BJ (cell line): ENCODE results near the gene PRXL2B. TPM values are rescaled to one million over a fixed set of nuclear protein-coding genes. Genes with fewer than 3 reads are reported as not detected.

ENCODE experiments used
- CTCF ChIA-PET: fragments of 350-600 bp; formaldehyde crosslinking; extraction: SDS; loops from one replicate; lab custom pipeline; 2021; ENCODE audit warnings: antibody characterized with exemption, inconsistent platforms; lab: Yijun Ruan, JAX
- POLR2A ChIA-PET: fragments of 300-600 bp; sonication (Branson Sonifier 250); formaldehyde crosslinking; extraction: SDS; loops from one replicate; lab custom pipeline; 2021; ENCODE audit warnings: antibody characterized with exemption; lab: Charles Lee
- DNase-seq: peaks from one replicate; pipeline ENCODE4 v3.0.0-alpha.2; 2011; ENCODE audit warnings: low read depth
- H3K27me3 ChIP-seq: 2 replicates; pipeline ENCODE4 v1.6.0; 2011; ENCODE audit warnings: low read length; ENCODE audit not compliant: control insufficient read depth, insufficient read depth
- H3K36me3 ChIP-seq: 2 replicates; pipeline ENCODE4 v1.5.1; 2011; ENCODE audit warnings: low read length; ENCODE audit not compliant: control insufficient read depth, insufficient read depth
- H3K4me3 ChIP-seq: 2 replicates; pipeline ENCODE4 v1.5.1; 2011; ENCODE audit warnings: low read depth, mild to moderate bottlenecking, control low read depth, low read length
- polyA plus RNA-seq: library from polyadenylated mRNA; depleted of rRNA; stranded (reverse); fragments of >200 nt; gene quantifications from 2 replicates; pipeline ENCODE4 v1.2.3, GENCODE V29; 2011
- TF ChIP-seq, protein P1 (sequence below): IDR thresholded peaks from 2 replicates; pipeline ENCODE4 v1.5.1; 2011; ENCODE audit warnings: low read depth, mild to moderate bottlenecking, control low read depth, inconsistent platforms, low read length, moderate library complexity; ENCODE audit not compliant: insufficient read depth

PRXL2B gene
- polyA plus RNA-seq, 1 experiment, result 16.1 TPM

DNA sequence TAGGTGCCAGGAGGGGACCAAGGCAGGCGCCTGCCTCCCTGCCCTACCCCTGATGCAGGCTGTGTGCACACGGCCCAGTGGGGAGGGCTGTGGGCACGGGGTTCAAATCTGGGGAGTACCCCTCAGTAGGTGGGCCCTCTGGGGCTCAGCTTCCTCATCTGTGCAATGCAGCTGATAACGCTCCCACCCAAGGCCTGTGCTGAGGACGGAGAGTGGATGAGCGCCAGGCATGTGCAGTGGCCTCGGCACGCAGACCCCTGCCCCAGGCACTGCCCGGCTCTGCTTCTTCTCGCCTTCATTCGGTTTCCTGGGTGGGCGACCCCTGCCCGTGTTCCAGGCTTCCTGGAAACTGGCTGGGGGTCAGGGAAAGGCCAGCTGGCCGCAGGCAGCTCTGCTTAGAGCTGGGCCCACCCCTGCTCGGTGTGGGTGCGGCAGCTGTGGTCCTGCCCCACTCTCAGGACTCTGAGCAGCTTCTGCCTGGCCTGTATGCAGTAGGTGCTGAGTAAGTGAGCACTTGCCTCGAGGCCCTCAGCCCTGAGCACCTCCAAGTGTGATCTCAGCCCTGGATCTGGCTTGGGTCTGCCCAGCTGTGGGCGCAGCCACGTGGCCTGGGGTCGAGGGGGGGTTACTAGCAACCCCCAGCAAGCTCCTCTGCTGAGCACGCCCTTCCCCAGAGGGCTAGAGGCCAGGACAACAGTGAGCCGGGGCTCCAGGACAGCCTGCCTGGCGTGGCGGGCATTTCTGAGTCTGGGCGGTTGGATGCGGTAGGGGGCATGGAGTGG is 42.3 kb upstream of the PRXL2B start:
- Histone ChIP-seq H3K27me3 (no peaks in the 10 kb centered on the region), H3K4me3 (no peak overlapping the region), H3K36me3 (no peaks in the 10 kb centered on the region)
- CTCF ChIA-PET, result interaction anchor here (1.4 to 1.9 kb wide), 2 partner anchors 129 to 349 kb away, joined by 4 to 5 read pairs; partner anchors contain the start of gene FAAP20
- no peak for DNase-seq
- TF ChIP-seq, protein P1, sequence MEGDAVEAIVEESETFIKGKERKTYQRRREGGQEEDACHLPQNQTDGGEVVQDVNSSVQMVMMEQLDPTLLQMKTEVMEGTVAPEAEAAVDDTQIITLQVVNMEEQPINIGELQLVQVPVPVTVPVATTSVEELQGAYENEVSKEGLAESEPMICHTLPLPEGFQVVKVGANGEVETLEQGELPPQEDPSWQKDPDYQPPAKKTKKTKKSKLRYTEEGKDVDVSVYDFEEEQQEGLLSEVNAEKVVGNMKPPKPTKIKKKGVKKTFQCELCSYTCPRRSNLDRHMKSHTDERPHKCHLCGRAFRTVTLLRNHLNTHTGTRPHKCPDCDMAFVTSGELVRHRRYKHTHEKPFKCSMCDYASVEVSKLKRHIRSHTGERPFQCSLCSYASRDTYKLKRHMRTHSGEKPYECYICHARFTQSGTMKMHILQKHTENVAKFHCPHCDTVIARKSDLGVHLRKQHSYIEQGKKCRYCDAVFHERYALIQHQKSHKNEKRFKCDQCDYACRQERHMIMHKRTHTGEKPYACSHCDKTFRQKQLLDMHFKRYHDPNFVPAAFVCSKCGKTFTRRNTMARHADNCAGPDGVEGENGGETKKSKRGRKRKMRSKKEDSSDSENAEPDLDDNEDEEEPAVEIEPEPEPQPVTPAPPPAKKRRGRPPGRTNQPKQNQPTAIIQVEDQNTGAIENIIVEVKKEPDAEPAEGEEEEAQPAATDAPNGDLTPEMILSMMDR, result no peak
- POLR2A ChIA-PET, result no interaction called here

DNA sequence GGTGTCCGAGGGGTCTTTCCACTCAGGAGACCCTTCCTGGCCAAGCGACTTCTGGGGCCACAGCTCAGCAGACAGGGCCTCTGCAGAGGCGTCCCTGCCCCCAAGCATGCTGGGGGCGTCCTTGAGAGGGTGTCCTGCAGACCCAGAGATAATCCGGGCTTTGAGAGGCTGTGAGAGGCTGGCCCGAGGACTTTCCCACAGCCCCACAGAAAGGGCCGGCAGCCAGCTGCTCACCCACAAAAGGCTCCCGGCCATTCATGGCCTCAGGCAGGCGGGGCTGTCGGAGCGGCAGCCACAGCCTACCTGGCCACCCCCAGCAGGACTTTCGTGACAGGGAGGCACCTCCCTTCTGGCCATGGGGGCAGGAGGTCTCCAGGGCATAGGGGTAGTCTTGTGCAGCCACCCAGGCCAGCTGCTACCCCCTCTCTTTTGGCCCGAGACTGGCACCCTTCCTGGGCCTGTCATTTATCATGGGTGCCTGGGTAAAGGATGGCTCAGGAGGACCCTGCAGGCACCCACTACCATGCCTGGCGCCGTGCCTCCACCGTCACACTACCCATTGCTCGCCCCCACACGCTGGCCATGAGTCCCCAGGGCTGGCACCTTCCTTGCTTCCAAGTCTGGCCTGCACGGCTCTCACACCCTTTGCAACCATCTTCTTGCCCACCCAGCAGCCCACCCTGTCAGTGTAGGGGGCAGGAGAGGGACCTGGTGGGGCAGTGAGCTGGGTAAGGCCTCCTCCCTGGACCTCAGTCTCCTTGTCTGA is 41.5 kb upstream of the PRXL2B start:
- H3K36me3 ChIP-seq, result no peaks in the 10 kb centered on the region
- TF ChIP-seq, protein P1, result no peak
- POLR2A ChIA-PET, result no interaction called here
- H3K27me3 ChIP-seq, result no peaks in the 10 kb centered on the region
- H3K4me3 ChIP-seq, result no peak overlapping the region
- CTCF ChIA-PET, result interaction anchor here (1.1 to 3.8 kb wide), 3 partner anchors 10 to 130 kb away, joined by 4 to 28 read pairs (median 6); partner anchors contain the start of gene TNFRSF14
- no peak for DNase-seq

GRCh38 chr1:2545754-2546514 is 40.6 kb upstream of the PRXL2B start:
- no peak for DNase-seq

DNA sequence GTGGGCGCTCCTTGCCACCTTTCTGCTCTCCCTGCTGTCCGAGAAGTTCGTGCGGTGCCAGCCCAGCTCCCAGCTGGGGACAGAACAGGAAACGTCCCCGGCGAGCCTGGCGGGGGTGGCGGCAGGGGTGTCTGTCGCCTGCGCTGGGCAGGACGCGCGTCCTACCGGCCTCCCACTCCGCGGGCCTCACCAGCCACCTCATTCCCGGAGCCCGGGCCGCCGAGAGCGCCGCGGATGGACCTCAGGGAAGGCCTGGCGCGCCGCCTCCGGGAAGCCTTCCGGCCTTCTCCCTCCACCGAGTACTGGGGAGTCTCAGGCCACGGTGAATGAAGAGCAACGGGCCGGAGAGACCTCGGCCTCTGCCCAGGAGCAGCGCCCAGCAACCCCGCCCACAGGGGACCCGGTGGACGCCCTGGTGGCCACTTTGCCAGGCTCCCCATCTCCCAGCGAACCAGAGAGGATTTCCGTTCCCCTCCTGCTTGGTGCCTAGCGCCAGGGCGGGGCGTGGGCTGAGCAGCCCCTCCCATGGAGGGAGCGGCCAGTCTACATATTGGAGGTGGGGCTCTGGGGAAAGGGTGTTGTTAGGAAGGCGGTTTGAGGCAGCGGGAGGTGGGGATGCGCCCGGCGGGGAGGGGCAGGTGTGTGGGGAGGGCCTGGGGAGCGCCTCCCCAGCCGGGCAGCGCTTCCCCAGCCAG is 39.9 kb upstream of the PRXL2B start:
- no peak for DNase-seq
- H3K27me3 ChIP-seq, result no peaks in the 10 kb centered on the region
- H3K36me3 ChIP-seq, result no peaks in the 10 kb centered on the region
- ChIA-PET POLR2A (interaction anchor here (0.6 to 0.7 kb wide), 2 partner anchors 20 to 38 kb away, joined by 5 to 6 read pairs; partner anchors contain the start of gene PANK4), CTCF (interaction anchor here (0.6 to 3.8 kb wide), 23 partner anchors 10 to 878 kb away, joined by 3 to 71 read pairs (median 6); partner anchors contain the start of genes FAAP20, MORN1, PANK4 and PEX10)
- peak overlapping the region; percentile 55 for H3K4me3 ChIP-seq
- TF ChIP-seq, protein P1, result peak; percentile 30; the same call in 1 of the 2 replicates

More at GRCh38 chr1:2545754-2546514, 40.6 kb upstream of the PRXL2B start:
- Histone ChIP-seq H3K36me3 (no peaks in the 10 kb centered on the region), H3K27me3 (no peaks in the 10 kb centered on the region), H3K4me3 (peak overlapping the region; percentile 55)
- TF ChIP-seq, protein P1, result no peak
- ChIA-PET POLR2A (interaction anchor here (0.6 to 0.7 kb wide), 2 partner anchors 19 to 39 kb away, joined by 5 to 6 read pairs; partner anchors contain the start of gene PANK4), CTCF (interaction anchor here (0.9 to 3.8 kb wide), 4 partner anchors 11 to 351 kb away, joined by 3 to 28 read pairs (median 8); partner anchors contain the start of genes FAAP20 and TNFRSF14)
